GM12872 (cell line): ENCODE measurements around the gene GRXCR1.

Source experiments
- CTCF ChIP-seq: IDR thresholded peaks from 3 replicates; pipeline ENCODE4 v1.5.1; 2011; ENCODE audit warnings: low read depth, mild to moderate bottlenecking, low read length, moderate library complexity; ENCODE audit not compliant: insufficient read depth

GRXCR1 gene

GRCh38 chr4:42927946-42928345, 35.4 kb downstream of the GRXCR1 start:
- no peak for TF ChIP-seq CTCF

GRCh38 chr4:42928582-42928981, 36.1 kb downstream of the GRXCR1 start:
- no peak for TF ChIP-seq CTCF

- no peak for TF ChIP-seq CTCF
Observed at GRCh38 chr4:42942216-42942615, 49.7 kb downstream of the GRXCR1 start.

GRCh38 chr4:42945874-42946273, 53.4 kb downstream of the GRXCR1 start:
- TF ChIP-seq CTCF, result no peak

- no peak for TF ChIP-seq CTCF
Observed at GRCh38 chr4:42953321-42953720, 60.8 kb downstream of the GRXCR1 start.

GRCh38 chr4:42954963-42955669, 62.6 kb downstream of the GRXCR1 start:
- no peak for TF ChIP-seq CTCF

GRCh38 chr4:42955746-42956505, 63.4 kb downstream of the GRXCR1 start:
- TF ChIP-seq CTCF, result no peak
